HT1080 (cell line): Measurements from ENCODE around the gene COX10. TPM values are rescaled to one million over a fixed set of nuclear protein-coding genes. Genes with fewer than 3 reads are reported as not detected.
"Not testable (repeated sequence)": the region's sequence is repeated elsewhere in the genome, so short reads cannot be mapped to it uniquely, and the experiment has no call there.

Experiments
- DNase-seq: peaks from one replicate; pipeline ENCODE4 v3.0.0-alpha.2; 2015; ENCODE audit warnings: low read depth
- total RNA-seq: library from RNA; depleted of rRNA; stranded (reverse); fragments of >200 nt; shearing (Covaris generic); gene quantifications from 2 replicates; pipeline ENCODE4 v1.2.3, GENCODE V29; 2014

The COX10 gene
- total RNA-seq, 1 experiment from 2014 or later, result 32.4 TPM

DNA sequence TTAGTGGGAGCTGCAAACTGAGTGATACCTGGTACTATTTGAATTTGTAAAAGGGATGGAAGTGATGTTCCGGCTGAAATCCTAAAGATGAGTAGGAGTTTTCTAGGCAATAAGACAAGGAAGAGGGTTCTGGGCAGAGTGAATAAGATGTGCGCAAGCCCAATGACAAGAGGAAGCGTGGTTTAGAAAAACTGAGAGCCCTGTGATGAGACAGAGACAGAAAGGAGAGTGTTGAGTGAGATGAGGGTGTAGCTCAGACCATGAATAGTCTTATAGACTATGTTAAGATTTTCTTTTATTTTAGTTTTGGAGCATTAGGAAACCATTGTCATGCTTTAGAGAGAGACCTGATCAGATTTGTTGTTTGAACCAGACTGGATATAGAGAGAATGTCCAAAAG, 50.2 kb downstream of the COX10 start:
- DNase-seq, result no peak

DNA sequence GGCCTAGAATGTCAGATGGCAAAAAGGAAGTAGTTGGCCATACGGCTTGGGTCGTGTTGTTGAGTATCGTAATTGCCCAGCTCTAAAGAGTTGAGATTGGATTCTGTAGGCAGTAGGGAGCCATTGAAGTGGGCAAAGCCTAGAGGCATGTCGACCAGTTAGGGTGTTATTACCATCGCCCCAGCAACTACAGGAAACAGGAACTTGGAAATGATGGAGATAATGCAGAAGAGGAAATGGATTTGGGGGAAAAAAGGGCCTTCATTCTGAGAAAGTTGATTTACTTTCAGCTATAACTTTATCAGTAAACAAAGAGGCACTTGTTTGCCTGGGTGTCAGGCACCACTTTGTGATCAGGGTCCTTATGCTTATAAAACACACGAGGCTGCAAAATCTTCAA, 52.6 kb downstream of the COX10 start:
- DNase-seq, result no peak

DNA sequence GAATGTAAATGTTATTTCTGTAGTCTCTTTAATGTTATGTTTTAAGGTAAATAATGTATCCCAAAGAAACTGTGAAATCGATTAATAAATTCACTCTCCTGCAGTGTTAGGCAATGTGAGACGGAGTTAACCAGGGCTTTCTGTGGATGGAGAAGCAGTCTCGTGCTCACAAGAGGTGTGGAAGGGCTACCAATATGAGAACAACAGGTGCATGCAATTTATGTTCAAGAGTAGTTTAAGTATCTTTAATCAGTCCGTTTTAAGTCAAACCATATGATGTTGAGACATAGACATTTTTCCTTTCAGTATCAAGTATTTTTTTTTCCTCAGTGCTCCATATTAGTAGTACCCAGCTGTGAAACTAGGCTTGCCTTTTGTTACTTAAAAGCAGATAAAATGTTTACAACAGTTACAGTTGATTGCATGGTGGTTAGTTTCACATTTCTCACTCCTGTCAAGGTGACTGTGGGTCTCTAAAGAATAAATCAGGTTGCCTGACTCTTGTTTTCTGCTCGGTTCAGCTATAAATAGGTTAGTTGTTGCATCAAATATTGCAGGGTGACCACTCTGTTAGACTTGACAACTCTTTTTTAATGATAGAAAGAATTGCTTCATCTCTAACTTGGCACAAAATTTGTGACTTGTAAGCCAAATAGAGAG, 54.4 kb downstream of the COX10 start:
- no peak for DNase-seq

DNA sequence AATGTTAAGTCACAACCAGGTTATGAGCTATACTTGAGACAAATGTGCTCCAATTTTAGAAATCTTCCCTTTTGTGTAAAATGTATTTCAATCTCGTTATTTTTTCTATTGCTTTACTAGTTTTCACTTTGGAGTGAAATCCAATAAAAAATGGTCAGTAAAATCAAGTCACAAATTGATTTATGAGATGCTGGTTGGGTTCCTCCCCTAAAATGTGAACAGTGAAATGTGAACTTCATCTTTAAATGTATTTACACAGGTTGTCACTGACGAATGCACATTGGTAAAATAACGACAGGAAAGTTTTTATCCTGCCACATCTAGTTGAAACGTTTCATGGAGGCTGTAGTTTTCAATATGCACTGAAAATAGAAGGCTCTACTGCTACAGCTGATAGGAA, 55.5 kb downstream of the COX10 start:
- DNase-seq, result no peak

DNA sequence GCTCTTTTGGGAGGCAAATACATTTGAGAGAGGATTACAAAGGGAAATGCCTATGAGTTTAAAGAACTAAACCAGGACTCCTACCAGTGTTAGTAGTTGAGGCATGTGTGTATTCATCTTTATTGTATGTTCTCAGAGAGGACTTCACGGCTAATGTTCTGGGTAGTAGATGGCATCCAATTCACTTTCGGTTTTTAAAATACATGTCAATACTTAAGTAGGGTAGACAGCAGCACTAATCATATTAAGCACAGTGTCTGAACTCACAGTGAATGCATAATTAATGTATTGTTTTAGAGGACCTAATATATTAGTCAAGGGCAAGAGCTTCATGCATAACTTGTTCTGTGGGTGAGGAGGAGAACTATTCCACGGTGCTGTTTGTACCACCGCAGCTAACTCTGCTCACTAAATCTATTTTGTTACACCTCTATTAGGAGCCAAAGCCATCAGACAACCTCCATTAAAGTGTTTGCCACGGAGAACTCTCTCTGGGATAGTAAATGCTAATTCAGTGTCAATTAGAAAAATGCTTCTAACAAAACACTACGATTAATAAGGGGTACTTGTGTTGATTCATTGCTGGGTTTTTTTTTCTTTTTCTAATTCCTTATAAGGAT, 56.3 kb downstream of the COX10 start:
- no peak for DNase-seq

DNA sequence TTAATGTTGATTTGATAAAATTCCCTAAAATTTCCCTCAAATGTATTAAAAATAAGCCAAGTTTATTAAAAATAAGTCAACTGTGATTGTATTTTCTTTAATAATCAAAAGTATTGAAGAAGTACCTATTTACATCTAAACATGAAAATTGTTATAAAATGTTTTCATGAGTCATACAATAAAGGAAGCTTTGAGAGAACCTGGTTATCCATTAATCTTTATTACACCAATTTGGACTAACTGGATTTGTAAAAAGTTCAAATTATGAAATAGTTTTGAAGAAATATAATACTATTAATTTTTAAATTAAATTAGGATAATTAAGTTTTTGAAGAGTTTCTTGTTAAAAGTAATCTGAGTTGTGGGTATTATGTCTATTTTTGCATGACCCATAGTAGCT, 63.8 kb downstream of the COX10 start:
- DNase-seq, result no peak

DNA sequence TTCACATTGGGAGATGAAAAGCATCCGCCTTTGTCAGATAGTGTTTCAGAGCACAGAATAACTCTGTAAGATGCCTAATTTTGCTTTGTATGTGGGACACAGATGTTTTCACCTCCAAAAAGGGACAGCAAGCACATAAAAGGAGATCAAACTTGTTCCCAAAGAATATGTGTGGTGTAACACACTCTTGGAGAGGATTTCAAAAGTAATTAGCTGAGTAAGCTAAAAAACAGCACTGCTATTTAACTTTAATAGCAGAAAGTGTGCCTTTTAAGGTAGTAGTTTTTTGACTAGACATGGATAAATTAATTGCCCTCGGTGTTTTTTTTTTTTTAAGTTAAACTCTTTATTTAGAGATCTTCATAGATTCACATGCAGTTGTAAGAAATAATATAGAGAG, 65.2 kb downstream of the COX10 start:
- DNase-seq, result no peak

DNA sequence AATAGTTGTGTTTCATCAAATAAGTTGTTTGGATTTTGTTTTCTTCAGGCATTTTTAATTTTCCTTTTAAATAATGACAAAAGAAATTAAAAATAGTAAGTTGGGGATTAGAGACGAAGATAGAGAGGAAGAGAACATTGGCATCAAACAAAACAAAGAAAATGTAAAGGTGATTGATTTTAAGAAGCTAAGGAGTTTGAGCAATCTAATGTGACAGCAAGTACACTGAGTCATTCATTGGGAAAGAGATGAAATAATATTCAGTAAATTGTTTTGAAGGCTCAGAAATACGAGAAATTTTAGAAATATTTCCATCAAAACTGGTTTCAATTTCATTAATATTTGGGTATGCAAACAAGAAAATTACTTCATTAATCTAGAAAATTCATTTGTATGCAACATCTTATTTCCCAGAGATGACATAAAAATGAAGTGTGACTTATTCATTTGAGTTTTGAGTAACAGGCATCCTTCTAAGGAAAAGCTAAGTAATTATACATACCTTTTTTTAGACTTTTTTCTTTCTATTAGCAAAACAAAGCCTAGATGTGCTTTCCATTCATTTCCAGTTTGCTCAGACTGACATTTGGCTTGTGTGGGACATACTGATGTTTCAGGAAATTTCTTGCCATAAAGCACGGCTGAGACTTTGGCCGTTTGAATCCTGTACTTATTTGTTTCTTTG, 66.7 kb downstream of the COX10 start:
- DNase-seq, result no peak

DNA sequence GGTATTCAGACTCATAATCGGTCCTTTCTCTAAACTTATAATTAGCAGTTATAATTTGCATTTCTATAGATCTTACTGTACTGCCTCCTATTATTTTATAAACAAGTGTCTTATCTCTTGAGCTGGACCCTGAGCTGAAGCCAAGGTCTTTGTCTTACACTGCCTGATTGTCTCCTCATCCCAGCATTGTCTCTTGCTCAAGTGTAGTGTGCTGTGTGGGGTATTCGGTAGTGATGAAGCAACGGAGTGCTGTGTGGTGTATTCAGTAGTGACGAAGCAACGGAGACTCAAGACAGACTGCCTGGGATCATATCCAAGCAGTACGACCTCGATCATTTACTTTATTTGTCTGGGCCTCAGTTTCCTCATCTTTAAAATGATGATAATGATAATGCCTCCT, 69.3 kb downstream of the COX10 start:
- DNase-seq, result no peak

DNA sequence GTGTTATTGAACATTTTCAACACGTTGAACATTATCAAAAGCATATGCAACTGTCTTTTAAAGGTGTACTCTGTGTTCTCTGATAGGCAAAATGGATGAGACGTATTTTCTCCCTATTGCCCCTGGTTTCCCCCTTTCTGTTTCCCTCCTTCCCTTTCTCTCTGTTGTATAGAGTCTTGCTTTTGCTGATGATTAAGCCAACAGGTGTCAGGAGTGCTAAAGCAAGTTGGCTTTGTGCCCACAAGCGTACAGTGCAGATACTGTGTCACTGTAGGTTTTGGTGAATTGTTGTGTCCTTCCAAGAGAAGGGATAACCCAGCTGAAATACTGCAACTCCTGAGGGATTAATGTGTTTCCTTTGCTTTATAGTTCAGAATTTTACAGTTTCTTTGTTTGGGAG, 74.4 kb downstream of the COX10 start:
- no peak for DNase-seq

DNA sequence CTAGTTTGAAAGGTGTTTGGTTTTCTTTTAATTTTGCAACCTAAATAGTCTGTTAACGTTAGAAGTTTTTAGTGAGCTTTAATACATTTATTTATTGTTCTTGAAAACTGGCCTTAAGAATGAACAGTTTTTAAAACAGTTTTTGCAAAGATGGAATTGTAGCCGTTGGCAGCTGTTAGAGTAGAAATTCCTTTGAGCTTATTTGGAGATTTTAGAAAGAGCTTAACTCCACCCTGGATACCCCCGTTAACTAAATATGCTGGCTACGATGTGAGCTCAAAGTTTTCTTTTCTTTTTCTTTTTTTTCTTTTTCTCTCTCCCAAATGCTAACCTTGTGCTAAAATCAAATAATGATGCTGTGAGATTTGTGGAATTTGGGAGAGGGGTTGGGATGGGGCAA, 75.2 kb downstream of the COX10 start:
- DNase-seq, result no peak

DNA sequence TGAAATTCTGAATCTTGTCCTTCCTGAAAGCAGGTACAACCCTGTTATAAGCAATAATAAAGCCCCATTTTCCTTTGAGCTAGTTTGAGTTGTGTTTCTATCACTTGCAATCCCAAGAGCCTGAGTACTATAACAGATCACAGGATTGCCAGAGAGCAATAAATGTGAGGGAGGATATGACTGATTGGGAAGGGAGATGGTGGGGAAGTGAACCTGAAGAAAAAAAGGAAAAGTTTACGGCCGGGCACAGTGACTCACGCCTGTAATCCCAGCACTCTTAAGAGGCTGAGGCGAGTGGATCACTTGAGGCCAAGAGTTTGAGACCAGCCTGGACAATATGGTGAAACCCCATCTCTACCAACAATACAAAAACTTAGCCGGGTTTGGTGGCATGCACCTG, 80.4 kb downstream of the COX10 start:
- peak; percentile 88 for DNase-seq

DNA sequence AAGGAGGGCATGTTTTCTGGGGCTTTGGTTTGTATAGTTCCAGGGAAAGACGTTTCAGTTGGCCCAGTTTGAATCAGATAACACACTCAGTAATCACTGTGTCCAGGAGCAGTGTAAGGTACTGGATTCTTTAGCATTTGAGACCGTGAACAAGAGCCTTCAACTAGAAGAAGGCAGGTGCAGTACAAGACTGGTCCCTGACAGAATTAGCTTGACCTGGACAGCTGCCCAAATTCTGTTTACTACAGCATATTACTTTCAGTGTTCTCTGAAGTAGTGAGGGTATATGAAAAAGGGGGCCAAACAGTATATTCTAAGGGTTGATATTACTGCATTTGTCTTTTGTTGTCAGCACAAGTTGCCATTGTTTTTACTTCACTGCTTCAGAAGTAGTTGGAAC, 81.3 kb downstream of the COX10 start:
- no peak for DNase-seq

DNA sequence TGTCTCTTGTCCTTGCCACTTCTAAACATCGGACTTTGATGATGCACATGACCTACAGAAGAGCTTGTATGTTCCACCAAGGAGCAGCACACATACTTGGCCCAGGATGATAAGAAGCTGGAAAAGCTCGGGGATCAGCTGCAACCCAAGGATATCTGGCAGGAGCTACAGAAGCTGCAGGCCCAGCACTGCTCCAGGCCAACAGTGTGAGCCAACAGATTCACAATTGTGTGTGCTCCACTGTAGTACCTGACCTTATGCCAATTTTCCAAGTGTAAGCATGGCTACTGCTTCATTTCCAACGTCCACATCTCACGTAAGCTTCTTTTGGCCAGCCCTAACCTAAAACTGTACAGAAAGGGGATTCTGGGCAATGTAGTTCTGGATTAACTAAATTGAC, 83.4 kb downstream of the COX10 start:
- DNase-seq, result no peak

DNA sequence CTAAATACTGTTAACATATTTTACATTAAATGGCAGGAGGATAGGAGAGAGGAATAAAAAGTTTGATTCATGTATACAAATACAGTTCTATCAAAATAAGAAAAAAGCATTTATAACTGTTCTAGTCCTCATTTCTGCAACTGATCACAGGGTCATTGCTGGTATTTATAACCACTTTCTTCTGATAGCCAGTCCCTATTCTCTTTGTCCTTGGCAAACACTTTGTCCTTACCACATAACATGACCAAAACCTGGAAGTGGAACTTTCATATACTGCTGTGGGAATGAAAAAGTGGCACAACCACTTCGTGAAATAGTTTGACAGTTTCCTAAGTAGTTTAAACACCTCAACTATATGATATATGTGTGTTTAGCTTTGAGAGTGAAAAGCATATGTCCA, 84.1 kb downstream of the COX10 start:
- no peak for DNase-seq

DNA sequence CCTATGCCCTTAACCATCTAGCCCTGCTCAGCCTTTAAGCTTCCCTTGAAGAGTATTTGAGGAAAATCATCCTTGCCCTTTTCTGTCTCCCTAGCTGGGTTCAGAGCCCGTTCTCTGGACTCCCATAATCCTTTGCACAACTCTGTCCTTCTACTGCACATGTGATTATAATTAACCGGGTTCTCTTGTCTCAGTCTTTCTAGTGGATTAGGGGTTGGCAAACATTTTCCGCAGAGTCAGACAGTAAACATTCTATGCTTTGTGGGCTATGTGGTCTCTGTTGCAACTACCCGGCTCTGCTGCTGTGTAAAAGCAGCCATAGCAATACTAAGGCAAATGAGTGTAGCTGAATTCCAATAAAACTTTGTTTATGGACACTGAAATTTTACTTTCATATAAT, 87.4 kb downstream of the COX10 start:
- no peak for DNase-seq

DNA sequence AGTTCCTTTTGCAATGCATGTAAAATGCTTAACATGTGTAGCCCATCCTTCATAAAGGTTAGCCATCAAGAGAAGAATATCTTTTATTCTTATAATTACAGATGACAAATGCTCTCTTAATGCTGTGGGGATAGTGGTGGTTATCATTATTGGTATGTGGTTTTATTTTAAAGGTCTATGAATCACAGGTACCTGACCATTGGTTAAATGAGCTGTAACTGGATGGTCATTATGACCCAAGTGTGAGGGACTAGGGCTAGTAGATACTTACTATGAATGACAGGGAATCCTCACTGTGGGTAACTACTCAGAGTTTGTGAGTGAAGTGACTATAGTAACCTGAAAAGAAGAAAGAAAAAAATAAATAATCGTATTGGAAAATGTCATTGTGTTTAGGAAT, 88.5 kb downstream of the COX10 start:
- DNase-seq, result peak; percentile 8

DNA sequence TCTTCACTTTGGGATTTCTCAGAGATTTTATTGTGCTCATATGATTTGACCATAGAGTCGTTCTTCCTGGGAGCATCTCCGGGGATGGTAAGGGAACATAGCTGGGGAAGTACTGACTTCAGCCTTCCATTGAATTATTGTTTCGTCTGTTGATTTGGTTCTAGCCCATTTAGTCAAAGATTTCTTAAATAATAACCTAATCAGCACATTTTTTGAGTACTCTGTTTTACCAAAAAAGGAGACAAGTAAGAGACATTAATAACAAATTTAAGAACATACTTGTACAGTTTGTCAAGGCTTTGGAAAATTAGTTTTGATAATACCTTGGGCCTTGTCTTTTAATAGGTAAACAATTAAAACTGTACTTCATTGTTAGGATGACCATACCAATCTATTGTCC, 89.4 kb downstream of the COX10 start:
- no peak for DNase-seq

DNA sequence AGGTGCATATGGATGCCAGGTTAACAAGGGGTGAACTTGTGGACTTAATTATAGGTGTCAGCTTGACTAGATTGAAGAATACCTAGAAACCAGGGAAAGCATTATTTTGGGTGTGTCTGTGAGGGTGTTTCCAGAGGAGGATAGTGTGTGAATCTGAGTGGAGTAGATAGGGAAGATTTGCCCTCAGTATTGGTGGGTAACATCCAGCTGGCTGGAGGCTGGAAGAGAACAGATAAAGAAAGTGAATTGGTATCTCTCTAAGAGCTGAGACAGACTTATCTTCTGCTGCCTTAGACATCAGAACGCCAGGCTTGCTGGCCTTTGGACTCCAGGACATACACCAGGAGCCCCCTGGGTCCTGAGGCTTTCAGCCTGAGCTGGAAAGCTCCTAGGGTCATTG, 92.1 kb downstream of the COX10 start:
- no peak for DNase-seq

DNA sequence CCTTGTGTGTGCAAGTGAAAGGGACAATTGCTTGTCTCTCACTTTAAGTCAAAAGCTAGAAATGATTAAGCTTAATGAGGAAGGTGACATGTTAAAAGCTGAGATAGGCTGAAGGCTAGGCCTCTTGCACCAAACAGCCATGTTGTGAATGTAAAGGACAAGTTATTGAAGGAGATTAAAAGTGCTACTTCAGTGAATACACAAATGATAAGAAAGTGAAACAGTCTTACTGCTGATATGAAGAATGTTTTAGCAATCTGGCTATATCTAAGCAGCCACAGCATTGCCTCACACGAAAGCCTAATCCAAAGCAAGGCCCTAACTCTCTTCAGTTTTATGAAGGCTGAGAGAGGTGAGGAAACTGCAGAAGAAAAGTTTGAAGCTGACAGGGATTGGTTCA, 96.3 kb downstream of the COX10 start:
- no peak for DNase-seq

DNA sequence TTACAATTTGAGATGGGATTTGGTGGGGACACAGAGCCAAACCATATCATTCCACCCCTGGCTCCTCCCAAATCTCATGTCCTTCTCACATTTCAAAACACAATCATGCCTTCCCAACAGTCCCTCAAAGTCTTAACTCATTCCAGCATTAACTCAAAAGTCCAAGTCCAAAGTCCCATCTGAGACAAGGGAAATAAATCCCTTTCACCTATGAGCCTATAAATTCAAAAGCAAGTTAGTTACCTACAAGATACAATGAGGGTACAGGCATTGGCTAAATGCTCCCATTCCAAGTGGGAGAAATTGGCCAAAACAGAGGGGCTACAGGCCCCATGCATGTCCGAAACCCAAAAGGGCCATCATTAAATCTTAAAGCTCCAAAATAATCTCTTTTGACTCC, 98.5 kb downstream of the COX10 start:
- not testable (repeated sequence) for DNase-seq

DNA sequence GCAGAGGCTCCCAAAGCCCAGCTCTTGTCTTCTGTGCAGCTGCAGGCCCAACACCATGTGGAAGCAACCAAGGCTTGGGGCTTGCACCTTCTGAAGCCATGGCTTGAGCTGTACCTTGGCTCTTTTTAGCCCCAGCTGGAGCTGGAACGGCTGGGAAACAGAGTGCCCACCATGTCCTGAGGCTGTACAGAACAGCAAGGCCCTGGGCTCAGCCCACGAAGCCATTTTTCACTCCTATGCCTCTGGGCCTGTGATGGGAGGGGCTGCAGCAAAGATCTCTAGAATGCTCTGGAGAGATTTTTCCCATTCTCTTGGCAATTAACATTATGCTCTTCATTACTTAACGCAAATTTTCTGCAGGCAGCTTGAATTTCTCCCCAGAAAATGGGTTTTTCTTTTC, 99.3 kb downstream of the COX10 start:
- no peak for DNase-seq

DNA sequence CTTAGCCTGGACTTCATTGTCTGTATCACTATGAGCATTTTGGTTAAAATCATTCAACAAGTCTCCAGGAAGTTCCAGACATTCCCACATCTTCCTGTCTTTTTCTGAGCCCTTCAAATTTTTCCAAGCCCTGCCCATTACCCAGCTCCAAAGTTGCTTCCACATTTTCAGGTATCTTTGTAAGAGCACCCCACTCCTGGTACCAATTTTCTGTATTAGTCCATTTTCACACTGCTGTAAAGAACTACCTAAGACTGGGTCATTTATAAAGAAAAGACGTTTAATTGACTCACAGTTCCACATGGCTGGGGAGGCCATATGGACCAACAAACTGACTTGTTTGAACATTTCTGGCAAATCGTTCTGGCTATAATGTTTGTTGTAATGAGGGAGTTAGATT, 100.0 kb downstream of the COX10 start:
- no peak for DNase-seq
